ENCODE data around the gene DYNC1H1. TPM values are rescaled to one million over a fixed set of nuclear protein-coding genes. Genes with fewer than 3 reads are reported as not detected.

DYNC1H1 gene
- total and polyA plus RNA-seq, 2 of the 13 experiments (the other 11 are each of a cell fraction or from before 2014, with no cell fraction given), result 74.4 to 239 TPM

- peak; percentile 49 for TF ChIP-seq ARID5B (CRISPR knock-in tag; IDR thresholded peaks at IDR 0.05)
- peak; percentile 70 for TF ChIP-seq RNF2 (conservative IDR thresholded peaks at IDR 0.05; ENCODE audit: low read depth)
- peak; percentile 49; the same call in 1 of the 2 replicates for TF ChIP-seq FOXK1 (CRISPR knock-in tag; IDR thresholded peaks at IDR 0.05; ENCODE audit: borderline replicate concordance, low read depth)
- TF ChIP-seq SNAPC4 (CRISPR knock-in tag; IDR thresholded peaks at IDR 0.05), result peak; percentile 85; the same call in 1 of the 2 replicates
- 0 out of 2 replicates have a peak, but pooled peaks have one; percentile 45 for TF ChIP-seq SNAPC5 (CRISPR knock-in tag; IDR thresholded peaks at IDR 0.05; ENCODE audit: borderline replicate concordance)
- 0 out of 2 replicates have a peak, but pooled peaks have one; percentile 52 for TF ChIP-seq ZNF318 (CRISPR knock-in tag; IDR thresholded peaks at IDR 0.05)
- 0 out of 2 replicates have a peak, but pooled peaks have one; percentile 59 for TF ChIP-seq GZF1 (CRISPR knock-in tag; IDR thresholded peaks at IDR 0.05)
- TF ChIP-seq HOXD1 (CRISPR knock-in tag; IDR thresholded peaks at IDR 0.05), result peak; percentile 62; the same call in 1 of the 2 replicates
These were observed 16.3 kb upstream of the DYNC1H1 start (continued) for GRCh38 chr14:101947904-101948665.
